PC-9 (cell line): Measurements from ENCODE around the gene SERPINA12. TPM values are rescaled to one million over a fixed set of nuclear protein-coding genes. Genes with fewer than 3 reads are reported as not detected.
"Not testable (repeated sequence)": the region's sequence is repeated elsewhere in the genome, so short reads cannot be mapped to it uniquely, and the experiment has no call there.

Experiments used
- BruUV-seq: library from RNA; stranded (reverse); fragments of 400-500 nt; replicated peaks from 2 replicates; lab custom pipeline; 2021; lab: Mats Ljungman, UMichigan
- CTCF ChIA-PET: fragments of 300-600 bp; sonication (Branson Sonifier 250); formaldehyde crosslinking; loops from one replicate; lab custom pipeline; 2022; ENCODE audit warnings: antibody characterized with exemption; lab: Charles Lee
- POLR2A ChIA-PET: fragments of 300-600 bp; sonication (Branson Sonifier 250); formaldehyde crosslinking; loops from one replicate; lab custom pipeline; 2022; ENCODE audit warnings: antibody characterized with exemption; ENCODE audit not compliant: unreplicated experiment; lab: Charles Lee
- DNase-seq, 2 experiments: peaks; one replicate each; pipeline versions ENCODE4 v3.0.0 to v3.0.0-alpha.2; 2015 to 2022; ENCODE audit warnings: mixed read lengths in 1 of 2
- H2AFZ ChIP-seq: fragments of 200-600 bp; sonication (generic); 2 replicates; pipeline ENCODE4 v1.8.1; 2017; ENCODE audit warnings: antibody characterized with exemption
- H3F3A ChIP-seq: fragments of 200-600 bp; sonication (generic); 2 replicates; pipeline ENCODE4 v1.8.1; 2017; ENCODE audit warnings: antibody characterized with exemption, mild to moderate bottlenecking, low read depth; ENCODE audit not compliant: insufficient read depth
- H3K27ac ChIP-seq: fragments of 200-600 bp; sonication (generic); 2 replicates; pipeline ENCODE4 v1.6.1; 2016; ENCODE audit warnings: mixed run types
- H3K27me3 ChIP-seq: fragments of 200-600 bp; sonication (generic); 2 replicates; pipeline ENCODE4 v1.6.1; 2016; ENCODE audit warnings: low read depth, mixed run types; ENCODE audit not compliant: insufficient read depth
- H3K36me3 ChIP-seq: fragments of 200-600 bp; sonication (generic); 2 replicates; pipeline ENCODE4 v1.6.1; 2016; ENCODE audit warnings: low read depth, mixed run types
- H3K4me1 ChIP-seq: fragments of 200-600 bp; sonication (generic); replicated peaks from 2 replicates; pipeline ENCODE4 v1.6.1; 2016; ENCODE audit warnings: mixed run types; ENCODE audit not compliant: insufficient read depth
- H3K4me2 ChIP-seq: fragments of 200-600 bp; sonication (generic); 2 replicates; pipeline ENCODE4 v1.6.1; 2017; ENCODE audit warnings: mixed run types
- H3K4me3 ChIP-seq: fragments of 200-600 bp; sonication (generic); 2 replicates; pipeline ENCODE4 v1.6.1; 2016; ENCODE audit warnings: mixed run types
- H3K79me2 ChIP-seq: fragments of 200-600 bp; sonication (generic); 2 replicates; pipeline ENCODE4 v1.6.1; 2017; ENCODE audit warnings: low read depth, mixed run types
- H3K9me2 ChIP-seq: fragments of 200-600 bp; sonication (generic); 2 replicates; pipeline ENCODE4 v1.8.1; 2017; ENCODE audit warnings: mild to moderate bottlenecking; ENCODE audit not compliant: insufficient read depth
- H3K9me3 ChIP-seq: fragments of 200-600 bp; sonication (generic); 2 replicates; pipeline ENCODE4 v1.8.1; 2016; ENCODE audit warnings: low read depth; ENCODE audit not compliant: insufficient read depth
- H4K20me1 ChIP-seq: fragments of 200-600 bp; sonication (generic); 2 replicates; pipeline ENCODE4 v1.8.1; 2017; ENCODE audit not compliant: insufficient read depth
- EZH2 ChIP-seq: fragments of 200-600 bp; sonication (generic); IDR thresholded peaks from 2 replicates; pipeline ENCODE4 v1.8.0; 2017; ENCODE audit warnings: antibody characterized with exemption, low read depth
- intact Hi-C: fragments of 100-400 bp; cut with micrococcal nuclease; formaldehyde crosslinking; loops from one replicate; pipeline ENCODE4 v1.10.0; 2022; ENCODE audit not compliant: unreplicated experiment
- total RNA-seq: library from RNA; stranded (reverse); gene quantifications from 2 replicates; pipeline ENCODE4 v1.2.3, GENCODE V29; 2021
- TF ChIP-seq, protein P1 (sequence below): fragments of 200-600 bp; sonication (generic); conservative IDR thresholded peaks from 2 replicates; pipeline ENCODE4 v1.6.1; 2017; ENCODE audit warnings: mixed run types, antibody characterized with exemption, mild to moderate bottlenecking, moderate library complexity

SERPINA12 gene
- total RNA-seq, 1 experiment from 2014 or later: not detected

DNA sequence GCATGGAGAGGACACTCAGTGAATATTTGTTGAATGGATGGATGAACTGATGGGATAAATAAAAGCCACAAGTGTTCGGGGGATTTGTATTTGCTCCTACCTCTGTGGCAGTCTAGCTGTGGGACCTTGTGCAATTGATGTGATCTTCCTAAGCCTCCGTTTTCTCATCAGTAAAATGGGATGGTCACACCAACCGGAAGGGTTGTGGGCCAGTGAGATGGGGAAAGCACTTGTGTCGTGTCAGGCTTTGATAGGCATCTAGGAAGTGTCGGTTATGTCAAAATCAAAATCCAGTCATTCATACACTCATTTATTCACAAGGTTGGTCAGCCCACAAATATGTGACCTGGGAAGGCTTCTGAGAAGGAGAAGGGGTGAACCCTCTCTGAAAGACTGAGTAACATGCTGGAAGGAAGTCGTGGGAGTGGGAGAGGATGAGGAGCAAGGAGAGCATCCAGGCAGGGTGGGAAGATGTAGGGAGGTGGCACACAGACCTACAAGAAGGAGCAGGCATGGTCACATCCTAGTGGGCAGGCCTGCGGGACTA lies 25.5 kb downstream of the SERPINA12 start:
- Histone ChIP-seq H3K27ac (no peak overlapping the region), H4K20me1 (no peaks in the 10 kb centered on the region), H3F3A (no peaks in the 10 kb centered on the region), H3K4me3 (no peak overlapping the region), H3K27me3 (peaks cover 3% of the 10 kb centered on the region; the same call in 1 of the 2 replicates), H3K4me1 (no peaks in the 10 kb centered on the region), H3K9me2 (no peaks in the 10 kb centered on the region), H2AFZ (no peak overlapping the region), H3K4me2 (no peak overlapping the region), H3K9me3 (no peaks in the 10 kb centered on the region), H3K79me2 (no peaks in the 10 kb centered on the region), H3K36me3 (no peaks in the 10 kb centered on the region)
- POLR2A ChIA-PET: no interaction called here
- DNase-seq: no peak
- CTCF ChIA-PET: no interaction called here
- intact Hi-C loops: no loop called here
- no TSS peak for BruUV-seq
- TF ChIP-seq EZH2: no peak
- TF ChIP-seq, protein P1, sequence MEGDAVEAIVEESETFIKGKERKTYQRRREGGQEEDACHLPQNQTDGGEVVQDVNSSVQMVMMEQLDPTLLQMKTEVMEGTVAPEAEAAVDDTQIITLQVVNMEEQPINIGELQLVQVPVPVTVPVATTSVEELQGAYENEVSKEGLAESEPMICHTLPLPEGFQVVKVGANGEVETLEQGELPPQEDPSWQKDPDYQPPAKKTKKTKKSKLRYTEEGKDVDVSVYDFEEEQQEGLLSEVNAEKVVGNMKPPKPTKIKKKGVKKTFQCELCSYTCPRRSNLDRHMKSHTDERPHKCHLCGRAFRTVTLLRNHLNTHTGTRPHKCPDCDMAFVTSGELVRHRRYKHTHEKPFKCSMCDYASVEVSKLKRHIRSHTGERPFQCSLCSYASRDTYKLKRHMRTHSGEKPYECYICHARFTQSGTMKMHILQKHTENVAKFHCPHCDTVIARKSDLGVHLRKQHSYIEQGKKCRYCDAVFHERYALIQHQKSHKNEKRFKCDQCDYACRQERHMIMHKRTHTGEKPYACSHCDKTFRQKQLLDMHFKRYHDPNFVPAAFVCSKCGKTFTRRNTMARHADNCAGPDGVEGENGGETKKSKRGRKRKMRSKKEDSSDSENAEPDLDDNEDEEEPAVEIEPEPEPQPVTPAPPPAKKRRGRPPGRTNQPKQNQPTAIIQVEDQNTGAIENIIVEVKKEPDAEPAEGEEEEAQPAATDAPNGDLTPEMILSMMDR: no peak

DNA sequence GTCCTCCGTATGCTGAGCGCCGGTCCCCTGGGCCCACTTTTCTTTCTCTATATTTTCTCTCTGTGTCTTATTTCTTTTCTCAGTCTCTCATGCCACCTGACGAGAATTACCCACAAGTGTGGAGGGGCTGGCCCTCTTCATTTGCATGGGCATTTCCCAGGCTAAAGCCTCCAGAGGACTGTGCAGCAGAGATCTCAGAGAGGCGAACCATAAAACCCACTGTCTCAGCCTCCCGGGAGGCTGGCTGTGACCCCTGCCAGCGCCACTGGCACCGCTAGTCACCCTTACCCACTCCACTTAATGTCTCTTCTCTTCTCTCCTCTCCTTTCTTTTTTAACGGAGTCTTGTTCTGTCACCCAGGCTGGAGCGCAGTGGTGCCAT lies 26.2 kb downstream of the SERPINA12 start:
- ChIA-PET CTCF (no interaction called here), POLR2A (no interaction called here)
- H4K20me1 ChIP-seq: no peaks in the 10 kb centered on the region
- H3K4me1 ChIP-seq: no peaks in the 10 kb centered on the region
- H3K9me2 ChIP-seq: no peaks in the 10 kb centered on the region
- no peak overlapping the region for H2AFZ ChIP-seq
- no peak for TF ChIP-seq EZH2
- TF ChIP-seq, protein P1: no peak
- H3K4me2 ChIP-seq: no peak overlapping the region
- no peaks in the 10 kb centered on the region for H3K79me2 ChIP-seq
- no peak overlapping the region for H3K27ac ChIP-seq
- no peak for DNase-seq
- H3K27me3 ChIP-seq: peaks cover 3% of the 10 kb centered on the region; the same call in 1 of the 2 replicates
- H3K36me3 ChIP-seq: no peaks in the 10 kb centered on the region
- BruUV-seq: no TSS peak
- no peak overlapping the region for H3K4me3 ChIP-seq
- no peaks in the 10 kb centered on the region for H3F3A ChIP-seq
- intact Hi-C loops: no loop called here
- no peaks in the 10 kb centered on the region for H3K9me3 ChIP-seq

DNA sequence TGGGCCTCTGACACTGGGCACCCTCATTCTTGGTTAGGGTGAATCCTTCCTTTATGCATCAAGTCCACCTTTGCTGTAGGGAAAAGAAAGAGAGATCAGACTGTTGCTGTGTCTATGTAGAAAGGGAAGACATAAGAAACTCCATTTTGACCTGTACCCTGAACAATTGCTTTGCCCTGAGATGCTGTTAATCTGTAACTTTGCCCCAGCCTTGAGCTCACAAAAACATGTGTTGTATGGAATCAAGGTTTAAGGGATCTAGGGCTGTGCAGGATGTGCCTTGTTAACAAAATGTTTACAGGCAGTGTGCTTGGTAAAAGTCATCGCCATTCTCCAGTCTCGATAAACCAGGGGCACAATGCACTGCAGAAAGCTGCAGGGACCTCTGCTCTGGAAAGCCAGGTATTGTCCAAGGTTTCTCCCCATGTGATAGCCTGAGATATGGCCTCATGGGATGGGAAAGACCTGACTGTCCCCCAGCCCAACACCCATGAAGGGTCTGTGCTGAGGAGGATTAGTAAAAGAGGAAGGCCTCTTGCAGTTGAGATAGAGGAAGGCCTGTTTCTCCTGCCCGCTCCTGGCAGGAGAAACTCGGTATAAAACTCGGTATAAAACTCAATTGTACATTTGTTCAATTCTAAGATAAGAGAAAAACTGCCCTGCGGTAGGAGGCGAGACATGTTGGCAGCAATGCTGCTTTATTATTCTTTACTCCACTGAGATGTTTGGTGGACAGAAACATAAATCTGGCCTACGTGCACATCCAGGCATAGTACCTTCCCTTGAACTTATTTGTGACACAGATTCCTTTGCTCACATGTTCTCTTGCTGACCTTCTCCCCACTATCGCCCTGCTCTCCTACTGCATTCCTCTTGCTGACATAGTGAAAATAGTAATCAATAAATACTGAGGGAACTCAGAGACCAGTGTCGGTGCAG lies 26.9 kb downstream of the SERPINA12 start:
- POLR2A ChIA-PET, CTCF ChIA-PET: not testable (repeated sequence)

More for the DNA sequence above, 26.9 kb downstream of the SERPINA12 start:
- H3F3A ChIP-seq, H3K9me2 ChIP-seq, H2AFZ ChIP-seq, H3K27me3 ChIP-seq, DNase-seq, H3K9me3 ChIP-seq, H3K4me1 ChIP-seq, H3K4me3 ChIP-seq, H4K20me1 ChIP-seq, H3K79me2 ChIP-seq, H3K36me3 ChIP-seq, H3K27ac ChIP-seq, BruUV-seq, intact Hi-C loops, H3K4me2 ChIP-seq: not testable (repeated sequence)
